IMR-90 (cell line): Measurements from ENCODE around the gene CRYZL1.
"Not testable (repeated sequence)": the region's sequence is repeated elsewhere in the genome, so short reads cannot be mapped to it uniquely, and the experiment has no call there.

Experiments
- CEBPB ChIP-seq: IDR thresholded peaks from 2 replicates; pipeline ENCODE4 v1.6.1; 2012; ENCODE audit warnings: low read depth, low read length, improper control_type of control experiment
- CHD1 ChIP-seq: IDR thresholded peaks from 2 replicates; pipeline ENCODE4 v1.6.1; 2012; ENCODE audit warnings: low read depth, low read length, improper control_type of control experiment
- MAFK ChIP-seq: IDR thresholded peaks from 2 replicates; pipeline ENCODE4 v1.6.1; 2012; ENCODE audit warnings: low read depth, low read length, improper control_type of control experiment
- POLR2A ChIP-seq: IDR thresholded peaks from 2 replicates; pipeline ENCODE4 v1.6.1; 2012; ENCODE audit warnings: mild to moderate bottlenecking, low read depth, low read length
- RCOR1 ChIP-seq: IDR thresholded peaks from 2 replicates; pipeline ENCODE4 v1.6.1; 2012; ENCODE audit warnings: mild to moderate bottlenecking, low read length, improper control_type of control experiment; ENCODE audit not compliant: insufficient replicate concordance
- SMC3 ChIP-seq: fragments of 150-350 bp; IDR thresholded peaks from 2 replicates; pipeline ENCODE4 v1.6.1; 2016; ENCODE audit warnings: low read depth, mild to moderate bottlenecking, antibody characterized with exemption, low read length, moderate library complexity
- TF ChIP-seq, protein P1 (sequence below): conservative IDR thresholded peaks from 2 replicates; pipeline ENCODE4 v1.5.1; 2012; ENCODE audit warnings: mild to moderate bottlenecking, low read depth, low read length, improper control_type of control experiment
- TF ChIP-seq, protein P2 (sequence below): fragments of 150-350 bp; IDR thresholded peaks from 2 replicates; pipeline ENCODE4 v1.6.1; 2017; ENCODE audit warnings: mild to moderate bottlenecking, antibody characterized with exemption, low read length, low read depth

DNA sequence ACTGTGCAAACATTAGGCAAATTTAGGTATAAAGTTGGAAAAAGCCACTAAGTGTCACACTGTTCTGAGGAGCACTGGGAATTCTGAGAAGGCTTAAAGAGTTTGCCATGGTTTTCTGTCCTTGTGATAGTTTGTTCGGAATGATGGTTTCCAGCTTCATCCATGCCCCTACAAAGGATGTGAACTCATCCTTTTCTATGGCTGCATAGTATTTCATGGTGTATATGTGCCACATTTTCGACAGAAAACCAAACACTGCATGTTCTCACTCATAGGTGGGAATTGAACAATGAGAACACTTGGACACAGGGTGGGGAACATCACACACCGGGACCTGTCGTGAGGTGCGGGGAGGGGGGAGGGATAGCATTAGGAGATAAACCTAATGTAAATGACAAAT is 35.1 kb upstream of the CRYZL1 start:
- TF ChIP-seq, protein P1, sequence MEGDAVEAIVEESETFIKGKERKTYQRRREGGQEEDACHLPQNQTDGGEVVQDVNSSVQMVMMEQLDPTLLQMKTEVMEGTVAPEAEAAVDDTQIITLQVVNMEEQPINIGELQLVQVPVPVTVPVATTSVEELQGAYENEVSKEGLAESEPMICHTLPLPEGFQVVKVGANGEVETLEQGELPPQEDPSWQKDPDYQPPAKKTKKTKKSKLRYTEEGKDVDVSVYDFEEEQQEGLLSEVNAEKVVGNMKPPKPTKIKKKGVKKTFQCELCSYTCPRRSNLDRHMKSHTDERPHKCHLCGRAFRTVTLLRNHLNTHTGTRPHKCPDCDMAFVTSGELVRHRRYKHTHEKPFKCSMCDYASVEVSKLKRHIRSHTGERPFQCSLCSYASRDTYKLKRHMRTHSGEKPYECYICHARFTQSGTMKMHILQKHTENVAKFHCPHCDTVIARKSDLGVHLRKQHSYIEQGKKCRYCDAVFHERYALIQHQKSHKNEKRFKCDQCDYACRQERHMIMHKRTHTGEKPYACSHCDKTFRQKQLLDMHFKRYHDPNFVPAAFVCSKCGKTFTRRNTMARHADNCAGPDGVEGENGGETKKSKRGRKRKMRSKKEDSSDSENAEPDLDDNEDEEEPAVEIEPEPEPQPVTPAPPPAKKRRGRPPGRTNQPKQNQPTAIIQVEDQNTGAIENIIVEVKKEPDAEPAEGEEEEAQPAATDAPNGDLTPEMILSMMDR, result not testable (repeated sequence)
- not testable (repeated sequence) for TF ChIP-seq POLR2A, CEBPB, SMC3, MAFK, CHD1, RCOR1
- TF ChIP-seq, protein P2, sequence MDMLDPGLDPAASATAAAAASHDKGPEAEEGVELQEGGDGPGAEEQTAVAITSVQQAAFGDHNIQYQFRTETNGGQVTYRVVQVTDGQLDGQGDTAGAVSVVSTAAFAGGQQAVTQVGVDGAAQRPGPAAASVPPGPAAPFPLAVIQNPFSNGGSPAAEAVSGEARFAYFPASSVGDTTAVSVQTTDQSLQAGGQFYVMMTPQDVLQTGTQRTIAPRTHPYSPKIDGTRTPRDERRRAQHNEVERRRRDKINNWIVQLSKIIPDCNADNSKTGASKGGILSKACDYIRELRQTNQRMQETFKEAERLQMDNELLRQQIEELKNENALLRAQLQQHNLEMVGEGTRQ, result not testable (repeated sequence)
